ENCODE data around the gene PHIP. TPM values are rescaled to one million over a fixed set of nuclear protein-coding genes. Genes with fewer than 3 reads are reported as not detected.

The PHIP gene
- total RNA-seq, 4 donors from 2014 or later: 32.2 to 41.0 (median 36.8) TPM

GRCh38 chr6:78995946-78996345 is 82.1 kb downstream of the PHIP start:
- no peaks in the 10 kb centered on the region for H3K4me1 ChIP-seq
- H3K4me3 ChIP-seq: no peak overlapping the region
- peaks cover 0 to 11% (median 0%) of the 10 kb centered on the region in 4 donors for H3K9me3 ChIP-seq
- peaks cover 0 to 83% (median 22%) of the 10 kb centered on the region in 3 donors for H3K36me3 ChIP-seq
- no peak overlapping the region for H3K27ac ChIP-seq
- no peaks in the 10 kb centered on the region for H3K27me3 ChIP-seq
- no peak for DNase-seq (ENCODE audit: low spot score in 2 of 2)
- TF ChIP-seq CTCF (IDR thresholded peaks at IDR 0.05) (no peak), POLR2A (IDR thresholded peaks at IDR 0.05) (no peak), EP300 (IDR thresholded peaks at IDR 0.05) (no peak)

- Histone ChIP-seq H3K4me3 (no peak overlapping the region), H3K27ac (no peak overlapping the region), H3K9me3 (peaks cover 0 to 11% (median 0%) of the 10 kb centered on the region in 4 donors), H3K36me3 (peaks cover 0 to 84% (median 22%) of the 10 kb centered on the region in 3 donors), H3K4me1 (no peaks in the 10 kb centered on the region), H3K27me3 (no peaks in the 10 kb centered on the region)
- DNase-seq (ENCODE audit: low spot score in 2 of 2): no peak
- TF ChIP-seq EP300 (IDR thresholded peaks at IDR 0.05) (no peak), POLR2A (IDR thresholded peaks at IDR 0.05) (no peak), CTCF (IDR thresholded peaks at IDR 0.05) (no peak)
- WGBS, 2 donors: 91 to 98% methylated on average over 1 of the region's 1 CpG
These were observed 82.7 kb downstream of the PHIP start for GRCh38 chr6:78995346-78995745.

- TF ChIP-seq EP300 (IDR thresholded peaks at IDR 0.05): no peak
- no peak for TF ChIP-seq POLR2A (IDR thresholded peaks at IDR 0.05)
- no peak for TF ChIP-seq CTCF (IDR thresholded peaks at IDR 0.05)
- Histone ChIP-seq H3K9me3 (peaks cover 0 to 11% (median 0%) of the 10 kb centered on the region in 4 donors), H3K4me1 (no peaks in the 10 kb centered on the region), H3K4me3 (no peak overlapping the region), H3K27me3 (no peaks in the 10 kb centered on the region), H3K36me3 (peaks cover 0 to 90% (median 22%) of the 10 kb centered on the region in 3 donors), H3K27ac (no peak overlapping the region)
- no peak for DNase-seq (ENCODE audit: low spot score in 2 of 2)
- 81 to 82% methylated on average over 5 of the region's 5 CpGs for WGBS, 2 donors
These were observed 84.1 kb downstream of the PHIP start for GRCh38 chr6:78993955-78994354.

- H3K4me1 ChIP-seq: no peaks in the 10 kb centered on the region
- DNase-seq (ENCODE audit: low spot score in 2 of 2): no peak
- no peaks in the 10 kb centered on the region for H3K27me3 ChIP-seq
- 42 to 71% methylated on average over 2 of the region's 2 CpGs for WGBS, 2 donors
- H3K9me3 ChIP-seq: peaks cover 0 to 11% (median 0%) of the 10 kb centered on the region in 4 donors
- H3K36me3 ChIP-seq: peaks cover 0 to 88% (median 4%) of the 10 kb centered on the region in 3 donors
- no peak overlapping the region for H3K4me3 ChIP-seq
- no peak for TF ChIP-seq POLR2A (IDR thresholded peaks at IDR 0.05)
- TF ChIP-seq EP300 (IDR thresholded peaks at IDR 0.05): no peak
- TF ChIP-seq CTCF (IDR thresholded peaks at IDR 0.05): no peak
- H3K27ac ChIP-seq: no peak overlapping the region
These were observed 88.9 kb downstream of the PHIP start for GRCh38 chr6:78989191-78989590.

- H3K4me1 ChIP-seq: no peaks in the 10 kb centered on the region
- no peaks in the 10 kb centered on the region for H3K9me3 ChIP-seq
- H3K27me3 ChIP-seq: no peaks in the 10 kb centered on the region
- 78 to 90% methylated on average over 1 of the region's 1 CpG for WGBS, 2 donors
- TF ChIP-seq POLR2A (IDR thresholded peaks at IDR 0.05) (no peak), EP300 (IDR thresholded peaks at IDR 0.05) (no peak), CTCF (IDR thresholded peaks at IDR 0.05) (no peak)
- H3K36me3 ChIP-seq: peaks cover 0 to 87% (median 11%) of the 10 kb centered on the region in 3 donors
- H3K4me3 ChIP-seq: no peak overlapping the region
- DNase-seq (ENCODE audit: low spot score in 2 of 2): no peak
- H3K27ac ChIP-seq: no peak overlapping the region
These were observed 91.9 kb downstream of the PHIP start for GRCh38 chr6:78986161-78986560.
